ENCODE data around the gene AP2A1. TPM values are rescaled to one million over a fixed set of nuclear protein-coding genes. Genes with fewer than 3 reads are reported as not detected.

Gene AP2A1
- total and polyA plus RNA-seq, 2 donors (not counting 1 experiment from before 2014, with no cell fraction given), result 48.4 to 56.9 TPM

- H3K4me1 ChIP-seq (ENCODE audit: control insufficient read depth in 2 of 2, insufficient read depth in 2 of 2, low read length in 2 of 2), result no peaks in the 10 kb centered on the region
- H3K4me2 ChIP-seq (replicated peaks; ENCODE audit: low read depth, low read length, poor library complexity, severe bottlenecking), result no peak overlapping the region
- H3K4me3 Mint-ChIP-seq, result no peak overlapping the region
- peaks cover 0 to 17% (median 0%) of the 10 kb centered on the region in 3 donors for H3K9me3 ChIP-seq (ENCODE audit: control extremely low read depth in 1 of 3, control insufficient read depth in 2 of 3, insufficient read depth in 1 of 3, low read length in 2 of 3)
- no peak overlapping the region for H3K4me3 ChIP-seq (ENCODE audit: control extremely low read depth in 1 of 5, extremely low read depth in 1 of 5, insufficient read depth in 1 of 5, low read depth in 2 of 5, low read length in 4 of 5)
- no peaks in the 10 kb centered on the region for H3K9me3 Mint-ChIP-seq (ENCODE audit: insufficient read depth)
- WGBS (ENCODE audit: insufficient coverage), result 98% methylated on average over 18 of the region's 23 CpGs
- no peak overlapping the region for H3K9ac ChIP-seq (ENCODE audit: low read length)
- TF ChIP-seq CTCF (IDR thresholded peaks at IDR 0.05) (no peak), EZH2 (IDR thresholded peaks at IDR 0.05; ENCODE audit: borderline replicate concordance, insufficient read depth, low read depth, low read length, poor library complexity, severe bottlenecking) (no peak)
- no peak overlapping the region for H3K27ac Mint-ChIP-seq
- ChIA-PET CTCF (interaction anchor here (0.7 kb wide), 1 partner anchor 767 kb away, joined by 3 read pairs; no protein-coding TSS in a partner anchor), POLR2A (no interaction called here)
- no peaks in the 10 kb centered on the region for H3K36me3 ChIP-seq (replicated peaks in 1 of 2; ENCODE audit: control extremely low read depth in 1 of 2, control insufficient read depth in 1 of 2, extremely low read depth in 1 of 2, insufficient read depth in 2 of 2, low read length in 1 of 2)
- DNase-seq, result no peak
- H2AFZ ChIP-seq (ENCODE audit: insufficient read depth, low read depth, low read length, poor library complexity, severe bottlenecking), result no peak overlapping the region
- H3K27me3 ChIP-seq (replicated peaks in 1 of 4; ENCODE audit: control extremely low read depth in 1 of 4, control insufficient read depth in 3 of 4, insufficient read depth in 4 of 4, low read length in 3 of 4), result no peaks in the 10 kb centered on the region
- no peak overlapping the region for H3K27ac ChIP-seq (ENCODE audit: low read length in 2 of 2)
- H4K20me1 ChIP-seq (ENCODE audit: control insufficient read depth, insufficient read depth, low read length, poor library complexity, severe bottlenecking), result no peaks in the 10 kb centered on the region
- ATAC-seq (ENCODE audit: low read depth), result no peak
- intact Hi-C loops (cut with micrococcal nuclease), result no loop called here
- H3K4me1 Mint-ChIP-seq, result no peaks in the 10 kb centered on the region
- no peaks in the 10 kb centered on the region for H3K27me3 Mint-ChIP-seq
- no peaks in the 10 kb centered on the region for H3K79me2 ChIP-seq (ENCODE audit: control insufficient read depth, insufficient read depth, low read length)
These were observed 21.8 kb upstream of the AP2A1 start for GRCh38 chr19:49744946-49745381.

GRCh38 chr19:49746206-49746958, 20.4 kb upstream of the AP2A1 start:
- no peaks in the 10 kb centered on the region for H3K27me3 Mint-ChIP-seq
- Histone ChIP-seq H2AFZ (ENCODE audit: insufficient read depth, low read depth, low read length, poor library complexity, severe bottlenecking) (peak overlapping the region; percentile 33), H3K27ac (ENCODE audit: low read length in 2 of 2) (no peak overlapping the region), H3K9me3 (ENCODE audit: control extremely low read depth in 1 of 3, control insufficient read depth in 2 of 3, insufficient read depth in 1 of 3, low read length in 2 of 3) (peaks cover 0 to 17% (median 0%) of the 10 kb centered on the region in 3 donors), H3K9ac (ENCODE audit: low read length) (no peak overlapping the region), H3K27me3 (replicated peaks in 1 of 4; ENCODE audit: control extremely low read depth in 1 of 4, control insufficient read depth in 3 of 4, insufficient read depth in 4 of 4, low read length in 3 of 4) (no peaks in the 10 kb centered on the region), H3K4me1 (ENCODE audit: control insufficient read depth in 2 of 2, insufficient read depth in 2 of 2, low read length in 2 of 2) (no peaks in the 10 kb centered on the region), H4K20me1 (ENCODE audit: control insufficient read depth, insufficient read depth, low read length, poor library complexity, severe bottlenecking) (no peaks in the 10 kb centered on the region), H3K79me2 (ENCODE audit: control insufficient read depth, insufficient read depth, low read length) (no peaks in the 10 kb centered on the region), H3K4me3 (ENCODE audit: control extremely low read depth in 1 of 5, extremely low read depth in 1 of 5, insufficient read depth in 1 of 5, low read depth in 2 of 5, low read length in 4 of 5) (no peak overlapping the region), H3K36me3 (replicated peaks in 1 of 2; ENCODE audit: control extremely low read depth in 1 of 2, control insufficient read depth in 1 of 2, extremely low read depth in 1 of 2, insufficient read depth in 2 of 2, low read length in 1 of 2) (no peaks in the 10 kb centered on the region), H3K4me2 (replicated peaks; ENCODE audit: low read depth, low read length, poor library complexity, severe bottlenecking) (peak overlapping the region; percentile 15)
- no peak overlapping the region for H3K4me3 Mint-ChIP-seq
- ATAC-seq (ENCODE audit: low read depth) (peak; percentile 56), DNase-seq (peak; percentile 59)
- no peaks in the 10 kb centered on the region for H3K9me3 Mint-ChIP-seq (ENCODE audit: insufficient read depth)
- peak overlapping the region; percentile 37 for H3K27ac Mint-ChIP-seq
- H3K4me1 Mint-ChIP-seq, result no peaks in the 10 kb centered on the region
- POLR2A ChIA-PET, result no interaction called here
- CTCF ChIA-PET, result no interaction called here
- 48% methylated on average over 36 of the region's 52 CpGs for WGBS (ENCODE audit: insufficient coverage)
- TF ChIP-seq EZH2 (IDR thresholded peaks at IDR 0.05; ENCODE audit: borderline replicate concordance, insufficient read depth, low read depth, low read length, poor library complexity, severe bottlenecking) (no peak), CTCF (IDR thresholded peaks at IDR 0.05) (no peak)
- intact Hi-C loops (cut with micrococcal nuclease), result no loop called here
